T-helper 1 cell (primary cell): ENCODE measurements around the gene STRA6.

ENCODE experiments used
- DNase-seq, 5 donors: peaks; one replicate each; pipeline ENCODE4 v3.0.0-alpha.2; 2012 to 2020

The STRA6 gene

GRCh38 chr15:74130849-74131627, 71.5 kb downstream of the STRA6 start:
- DNase-seq: no peak

GRCh38 chr15:74130155-74130848, 72.3 kb downstream of the STRA6 start, which contains the start of gene ISLR2:
Gene ISLR2, plus strand, starts transcription at chr15:74130586. Its CDS starts 2,169 bp downstream, at chr15:74132755.
- DNase-seq: no peak

GRCh38 chr15:74129586-74130154, 72.9 kb downstream of the STRA6 start:
- no peak for DNase-seq
